RCC 7860 (cell line): Measurements from ENCODE around the gene DTNB.
"Not testable (repeated sequence)": the region's sequence is repeated elsewhere in the genome, so short reads cannot be mapped to it uniquely, and the experiment has no call there.

Experiments used
- DNase-seq: peaks from one replicate; pipeline ENCODE4 v3.0.0-alpha.2; 2015; ENCODE audit warnings: low spot score
- FAIRE-seq: peaks from 2 replicates; lab custom pipeline; 2012; peaks lifted over from hg19 to GRCh38; lab: Jason Lieb, UNC

Gene DTNB

GRCh38 chr2:25633801-25634200 lies 39.6 kb downstream of the DTNB start:
- FAIRE-seq, DNase-seq: not testable (repeated sequence)

GRCh38 chr2:25632396-25632795 lies 41.0 kb downstream of the DTNB start:
- FAIRE-seq = no peak
- no peak for DNase-seq

- no peak for FAIRE-seq
- DNase-seq = no peak
These were observed 48.7 kb downstream of the DTNB start for GRCh38 chr2:25624635-25625034.

GRCh38 chr2:25623361-25623760 lies 50.0 kb downstream of the DTNB start:
- FAIRE-seq (no peak), DNase-seq (no peak)

- FAIRE-seq = no peak
- DNase-seq = no peak
These were observed 52.7 kb downstream of the DTNB start for GRCh38 chr2:25620711-25621110.

- FAIRE-seq (no peak), DNase-seq (no peak)
These were observed 53.3 kb downstream of the DTNB start for GRCh38 chr2:25620077-25620476.

- DNase-seq (no peak), FAIRE-seq (no peak)
These were observed 54.2 kb downstream of the DTNB start for GRCh38 chr2:25619185-25619584.

GRCh38 chr2:25618676-25619075 lies 54.7 kb downstream of the DTNB start:
- DNase-seq (no peak), FAIRE-seq (no peak)

GRCh38 chr2:25617948-25618646 lies 55.3 kb downstream of the DTNB start:
- no peak for FAIRE-seq
- DNase-seq = no peak

GRCh38 chr2:25615920-25616319 lies 57.5 kb downstream of the DTNB start:
- FAIRE-seq (no peak), DNase-seq (no peak)

GRCh38 chr2:25615386-25615785 lies 58.0 kb downstream of the DTNB start:
- no peak for DNase-seq
- no peak for FAIRE-seq

GRCh38 chr2:25614711-25615110 lies 58.7 kb downstream of the DTNB start:
- FAIRE-seq (no peak), DNase-seq (no peak)

GRCh38 chr2:25608718-25609117 lies 64.7 kb downstream of the DTNB start:
- no peak for FAIRE-seq
- DNase-seq = no peak

GRCh38 chr2:25606892-25607291 lies 66.5 kb downstream of the DTNB start:
- DNase-seq = peak; percentile 30
- FAIRE-seq = peak; percentile 86

GRCh38 chr2:25602333-25602723 lies 71.0 kb downstream of the DTNB start:
- FAIRE-seq = no peak
- no peak for DNase-seq

- not testable (repeated sequence) for FAIRE-seq, DNase-seq
These were observed 71.6 kb downstream of the DTNB start for GRCh38 chr2:25601711-25602332.

GRCh38 chr2:25598911-25599310 lies 74.5 kb downstream of the DTNB start:
- FAIRE-seq (no peak), DNase-seq (no peak)

- DNase-seq (no peak), FAIRE-seq (no peak)
These were observed 75.0 kb downstream of the DTNB start for GRCh38 chr2:25598332-25598731.

GRCh38 chr2:25597881-25598280 lies 75.5 kb downstream of the DTNB start:
- FAIRE-seq (no peak), DNase-seq (no peak)

- no peak for FAIRE-seq
- DNase-seq = no peak
These were observed 76.7 kb downstream of the DTNB start for GRCh38 chr2:25596516-25597244.

GRCh38 chr2:25595393-25595792 lies 78.0 kb downstream of the DTNB start:
- DNase-seq (no peak), FAIRE-seq (no peak)

GRCh38 chr2:25594991-25595390 lies 78.4 kb downstream of the DTNB start:
- FAIRE-seq (no peak), DNase-seq (no peak)
